Mucosa of descending colon (tissue), 3 donors: ENCODE data around the gene MGAT5. TPM values are rescaled to one million over a fixed set of nuclear protein-coding genes. Genes with fewer than 3 reads are reported as not detected.

Experiments used
- ATAC-seq: fragments of 200-7000 bp; cut with Tn5 transposase; one replicate; pipeline ENCODE4 v1.9.1; 2020; ENCODE audit warnings: mild to moderate bottlenecking, moderate library complexity
- DNase-seq, 3 donors: peaks; one replicate each; pipeline ENCODE4 v3.0.0-alpha.2; 2020
- H3K36me3 ChIP-seq: fragments of 200-600 bp; one replicate; pipeline ENCODE4 v1.8.0; 2021; ENCODE audit warnings: low read depth, mild to moderate bottlenecking
- H3K4me1 ChIP-seq: fragments of 200-600 bp; one replicate; pipeline ENCODE4 v1.8.0; 2021; ENCODE audit warnings: low read depth, mild to moderate bottlenecking
- H3K4me3 ChIP-seq: fragments of 200-600 bp; one replicate; pipeline ENCODE4 v1.8.0; 2021; ENCODE audit warnings: mild to moderate bottlenecking
- H3K9me3 ChIP-seq: fragments of 200-600 bp; one replicate; pipeline ENCODE4 v1.8.0; 2021; ENCODE audit warnings: mild to moderate bottlenecking
- CTCF ChIP-seq: fragments of 200-600 bp; IDR thresholded peaks from one replicate; pipeline ENCODE4 v1.8.0; 2022; ENCODE audit warnings: antibody characterized with exemption, mild to moderate bottlenecking
- intact Hi-C, 2 donors: fragments of 100-400 bp; cut with DNase I in 1 of 2; cut with micrococcal nuclease in 1 of 2; formaldehyde crosslinking; loops; one replicate each; pipeline versions ENCODE4 v1.11.0 to v1.11.1; 2022; cut with DNase I, micrococcal nuclease
- total RNA-seq, 3 donors: library from RNA; stranded (reverse); fragmentation: NEBNext Ultra II Directional in 2 of 3; extraction: Animal tissue kit (Norgen Biotek cat#: 25700) in 2 of 3; gene quantifications; one replicate each; pipeline versions ENCODE4 v1.2.1 to v1.2.4, GENCODE V29; 2021 to 2023
- donor health status: DM: no; HTN: no; CAD: no; lungs with moderate emphysema.
- donor health status: DM: no; HTN: no; CAD: no.
- donor health status: DM: no; HTN: yes; CAD: no.

MGAT5 gene
- total RNA-seq, 3 donors from 2014 or later, result 56.5 to 75.5 (median 69.7) TPM

DNA sequence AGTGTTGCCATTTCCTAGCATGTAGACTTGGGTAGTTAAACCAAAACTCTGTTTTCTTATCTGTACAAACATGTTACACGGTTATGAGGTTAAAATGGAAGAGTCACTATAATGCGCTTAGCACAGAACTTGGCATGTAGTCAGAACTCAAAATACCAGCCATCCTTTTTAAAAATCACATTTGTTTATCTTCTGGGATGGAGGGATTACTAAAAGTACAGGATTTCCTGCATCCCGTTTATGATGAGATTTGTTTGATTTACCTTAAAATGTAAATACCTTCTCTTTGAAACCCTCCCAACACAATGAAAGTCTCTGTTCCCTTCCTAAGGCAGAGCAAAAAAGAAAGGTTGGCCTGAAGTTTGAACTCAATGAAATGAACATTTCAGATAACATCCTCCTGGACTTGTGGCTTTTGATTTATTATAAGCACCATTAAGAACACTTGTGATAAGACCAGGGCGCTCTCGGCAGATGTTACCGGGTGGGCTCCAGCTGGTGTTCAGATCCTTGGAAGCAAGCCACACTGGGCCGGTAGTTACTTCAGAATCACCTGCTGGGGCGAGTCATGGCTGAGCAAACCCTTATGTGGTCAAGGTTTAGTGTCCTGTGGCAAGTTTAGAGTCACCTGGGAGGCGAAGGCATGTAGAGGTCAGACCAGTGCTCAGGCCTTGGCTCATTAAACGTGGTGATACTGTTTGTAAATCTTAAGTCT, 105.7 kb downstream of the MGAT5 start:
- ATAC-seq (peak; percentile 80), DNase-seq (peak; percentile 54 to 74 (median 62))
- intact Hi-C loops, result no loop called here
- no peak for TF ChIP-seq CTCF
- H3K4me3 ChIP-seq, result no peak overlapping the region
- no peaks in the 10 kb centered on the region for H3K9me3 ChIP-seq
- peaks cover 11% of the 10 kb centered on the region for H3K4me1 ChIP-seq
- H3K36me3 ChIP-seq, result no peaks in the 10 kb centered on the region

DNA sequence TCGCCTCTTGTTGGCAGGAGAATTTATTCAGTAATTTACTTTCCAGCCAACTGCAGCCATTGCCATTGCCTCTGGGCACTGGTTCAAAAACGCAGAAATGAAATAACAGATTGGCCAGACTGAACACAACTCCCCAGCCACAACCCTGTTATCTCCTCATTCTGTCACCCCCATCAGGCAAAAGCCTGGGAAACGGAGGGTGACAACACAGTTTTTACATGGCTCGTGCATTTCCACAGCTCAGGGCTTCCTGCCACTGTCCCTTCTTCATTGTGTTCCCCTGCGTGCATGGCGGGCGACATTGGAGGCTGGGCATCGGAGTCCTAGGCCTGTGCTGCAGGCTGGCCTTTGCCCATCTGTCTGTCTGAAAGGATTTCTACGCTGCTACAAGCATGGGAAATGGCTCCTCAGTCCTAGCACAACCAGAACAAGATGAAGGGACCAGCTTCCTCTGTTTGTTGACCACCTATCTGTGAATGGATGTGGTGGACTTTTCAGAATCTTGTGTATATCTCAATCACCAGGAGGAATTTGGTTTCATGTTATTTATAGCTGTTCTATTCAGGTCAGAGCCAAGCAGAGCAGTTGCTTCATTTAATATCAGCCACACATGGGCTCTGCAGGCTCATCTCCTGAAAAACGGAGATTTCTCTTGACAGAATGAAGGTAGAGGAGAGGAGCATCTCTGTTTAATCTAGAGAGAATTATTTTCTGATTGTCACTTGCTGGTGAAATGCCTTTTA, 107.0 kb downstream of the MGAT5 start:
- no peak for TF ChIP-seq CTCF
- intact Hi-C loops, result no loop called here
- Histone ChIP-seq H3K4me1 (peaks cover 11% of the 10 kb centered on the region), H3K4me3 (no peak overlapping the region), H3K9me3 (no peaks in the 10 kb centered on the region), H3K36me3 (no peaks in the 10 kb centered on the region)
- no peak for DNase-seq
- ATAC-seq, result peak; percentile 7

DNA sequence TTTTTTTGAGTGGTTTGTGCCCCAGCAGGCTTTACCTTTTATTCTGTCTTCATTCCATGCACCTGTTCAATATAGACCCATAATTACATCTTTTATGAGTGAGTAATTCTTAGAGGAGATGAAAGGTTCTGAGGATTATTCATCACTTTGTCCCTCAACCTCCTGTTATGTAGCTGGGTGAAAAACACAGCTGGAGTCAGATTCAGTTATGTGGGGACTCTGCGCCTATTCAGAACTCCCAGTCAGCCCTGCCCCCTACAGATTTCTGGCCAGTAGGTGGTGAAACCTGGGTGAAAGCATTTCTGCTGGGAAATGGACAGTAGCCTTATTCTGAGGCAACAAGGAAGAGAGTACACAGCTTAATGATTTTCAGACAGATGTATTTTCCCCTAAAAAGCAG, 107.8 kb downstream of the MGAT5 start:
- intact Hi-C loops, result no loop called here
- H3K9me3 ChIP-seq, result no peaks in the 10 kb centered on the region
- H3K4me3 ChIP-seq, result no peak overlapping the region
- H3K36me3 ChIP-seq, result no peaks in the 10 kb centered on the region
- no peak for TF ChIP-seq CTCF
- ATAC-seq (peak; percentile 61), DNase-seq (no peak)
- peaks cover 11% of the 10 kb centered on the region for H3K4me1 ChIP-seq

- intact Hi-C loops, result no loop called here
- H3K9me3 ChIP-seq, result no peaks in the 10 kb centered on the region
- H3K4me1 ChIP-seq, result peaks cover 11% of the 10 kb centered on the region
- H3K4me3 ChIP-seq, result no peak overlapping the region
- DNase-seq (no peak), ATAC-seq (no peak)
- H3K36me3 ChIP-seq, result no peaks in the 10 kb centered on the region
- TF ChIP-seq CTCF, result no peak
Observed at GRCh38 chr2:134362152-134362668, 108.3 kb downstream of the MGAT5 start.

- Histone ChIP-seq H3K4me3 (no peak overlapping the region), H3K9me3 (no peaks in the 10 kb centered on the region), H3K36me3 (no peaks in the 10 kb centered on the region), H3K4me1 (peaks cover 11% of the 10 kb centered on the region)
- intact Hi-C loops, result no loop called here
- DNase-seq (no peak), ATAC-seq (no peak)
- no peak for TF ChIP-seq CTCF
Observed at GRCh38 chr2:134362740-134363139, 108.9 kb downstream of the MGAT5 start.
